NCI-H187 (cell line): ENCODE data around the gene KCNJ5.

Source experiments
- DNase-seq, 2 experiments: peaks; one replicate each; lab custom pipeline; 2025; lab: John Stamatoyannopoulos, UW

KCNJ5 gene

DNA sequence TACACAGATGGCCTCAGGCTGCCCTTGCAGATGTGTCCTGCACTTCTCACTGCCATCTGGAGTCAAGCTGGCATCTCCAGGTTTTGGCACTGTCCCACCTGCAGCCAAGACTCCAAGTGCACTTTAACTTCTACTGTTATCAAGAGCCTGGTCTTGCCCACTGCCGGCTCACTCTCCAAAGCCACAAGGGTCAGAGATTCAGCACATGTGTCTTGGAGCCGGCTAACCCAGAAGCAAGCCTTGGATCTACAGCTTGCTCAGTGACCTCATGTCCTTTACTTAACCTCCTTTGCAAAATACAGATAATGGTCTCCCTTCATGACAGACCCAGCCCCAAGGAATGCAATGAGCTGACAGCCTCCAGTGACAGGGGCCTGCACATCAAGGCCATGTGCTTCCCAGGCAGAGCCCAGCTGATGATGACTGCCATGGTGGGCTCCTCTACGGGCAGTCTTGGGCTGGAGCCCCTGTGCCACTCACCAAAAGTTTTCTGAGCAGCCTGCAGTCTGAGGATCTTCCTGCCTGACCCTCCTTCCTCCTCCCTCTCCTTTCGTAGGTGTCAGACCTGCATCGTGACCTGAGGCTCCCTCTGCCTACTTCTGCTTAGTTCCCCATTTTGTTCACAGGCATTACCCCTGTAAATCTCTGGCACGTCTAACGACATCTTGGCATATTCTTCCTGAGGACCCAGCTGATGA, 42.5 kb downstream of the KCNJ5 start:
- DNase-seq: no peak

DNA sequence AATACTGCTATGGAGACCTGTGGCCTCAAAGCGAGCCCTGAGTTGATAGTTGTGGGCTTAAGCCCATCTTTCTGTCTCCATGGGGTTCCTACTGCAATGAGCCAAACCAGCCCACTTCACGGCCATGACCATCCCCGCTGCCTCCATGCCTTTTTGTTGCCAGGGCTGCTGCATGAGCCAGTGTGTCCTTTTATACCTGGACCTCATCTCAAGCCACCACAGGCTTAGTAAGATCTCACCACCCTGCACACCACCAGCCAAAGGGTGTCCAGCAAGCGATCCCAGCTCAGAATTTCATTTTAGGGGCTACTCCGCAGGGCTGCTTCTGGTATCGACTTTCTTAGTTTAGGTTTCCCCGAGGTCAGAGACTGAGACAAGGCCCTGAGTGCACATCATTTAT, 43.2 kb downstream of the KCNJ5 start:
- no peak for DNase-seq

DNA sequence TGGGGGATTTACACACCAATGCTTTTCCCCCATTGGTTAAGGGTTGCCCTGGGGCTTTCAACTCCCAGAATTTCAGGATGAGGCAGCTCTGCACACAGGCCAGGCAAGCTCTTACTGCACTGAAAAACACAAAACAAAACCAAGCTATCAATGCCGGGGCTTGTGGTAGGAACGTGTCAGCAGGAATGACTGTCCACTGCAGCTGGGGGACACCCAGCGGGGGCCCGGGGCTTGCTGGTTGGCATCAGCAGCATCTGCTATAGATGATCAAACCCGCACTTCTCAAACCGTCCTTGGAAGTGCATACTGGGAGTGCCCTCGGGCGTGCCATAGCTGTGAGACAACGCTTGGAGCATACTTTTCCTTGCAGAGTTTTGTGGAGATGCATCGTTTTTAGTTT, 43.8 kb downstream of the KCNJ5 start:
- DNase-seq: no peak

DNA sequence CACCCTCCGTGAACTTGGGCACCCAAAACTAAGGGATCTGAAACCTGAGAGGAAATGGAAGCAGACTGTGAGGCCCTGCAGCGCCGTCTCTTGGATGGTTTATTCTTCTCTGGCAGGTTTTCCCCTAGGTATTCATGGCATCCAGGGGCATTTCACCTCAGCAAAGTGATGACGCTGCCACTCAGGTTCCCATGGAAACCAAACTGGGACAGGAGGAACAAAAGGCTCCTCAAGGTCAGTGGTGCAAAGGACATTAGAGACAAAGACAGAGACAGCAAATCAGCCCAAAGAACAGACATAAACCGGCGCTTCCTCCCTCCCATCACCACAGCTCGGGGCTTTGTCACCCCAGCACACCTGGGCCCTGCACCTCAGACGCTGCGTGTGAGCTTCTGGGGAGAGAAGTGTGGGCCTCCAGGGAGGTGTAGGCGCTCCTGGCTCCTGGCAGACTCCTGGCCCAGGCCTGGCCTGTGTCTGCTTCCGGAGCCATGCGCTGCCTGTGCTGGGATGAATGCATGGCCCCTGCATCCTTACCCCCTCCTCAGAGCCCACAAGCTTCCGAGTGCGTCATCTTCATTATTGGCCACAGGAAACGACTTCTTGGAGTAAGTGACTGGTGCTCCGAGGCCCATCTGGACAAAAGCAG, 45.6 kb downstream of the KCNJ5 start:
- DNase-seq: no peak

DNA sequence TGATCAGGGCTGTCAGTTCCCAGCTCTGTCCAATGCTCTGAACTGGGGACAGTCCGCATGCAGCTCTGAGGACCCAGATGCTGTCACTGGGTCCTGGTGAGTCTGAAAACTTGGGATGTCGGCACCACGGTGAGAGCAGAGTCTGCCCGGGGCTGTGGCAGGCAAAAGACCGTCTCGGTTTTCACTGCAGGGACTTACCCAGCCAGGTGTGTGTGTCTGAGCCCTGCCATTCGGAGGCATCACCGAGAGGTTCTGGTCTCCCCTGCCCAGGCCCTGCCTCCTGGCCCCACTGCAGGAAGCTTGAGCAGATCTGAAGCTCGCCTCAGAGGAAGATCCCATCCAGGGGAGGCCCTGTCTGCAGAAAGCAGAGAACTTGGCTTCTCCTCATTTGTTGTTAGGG, 46.3 kb downstream of the KCNJ5 start:
- DNase-seq: no peak

DNA sequence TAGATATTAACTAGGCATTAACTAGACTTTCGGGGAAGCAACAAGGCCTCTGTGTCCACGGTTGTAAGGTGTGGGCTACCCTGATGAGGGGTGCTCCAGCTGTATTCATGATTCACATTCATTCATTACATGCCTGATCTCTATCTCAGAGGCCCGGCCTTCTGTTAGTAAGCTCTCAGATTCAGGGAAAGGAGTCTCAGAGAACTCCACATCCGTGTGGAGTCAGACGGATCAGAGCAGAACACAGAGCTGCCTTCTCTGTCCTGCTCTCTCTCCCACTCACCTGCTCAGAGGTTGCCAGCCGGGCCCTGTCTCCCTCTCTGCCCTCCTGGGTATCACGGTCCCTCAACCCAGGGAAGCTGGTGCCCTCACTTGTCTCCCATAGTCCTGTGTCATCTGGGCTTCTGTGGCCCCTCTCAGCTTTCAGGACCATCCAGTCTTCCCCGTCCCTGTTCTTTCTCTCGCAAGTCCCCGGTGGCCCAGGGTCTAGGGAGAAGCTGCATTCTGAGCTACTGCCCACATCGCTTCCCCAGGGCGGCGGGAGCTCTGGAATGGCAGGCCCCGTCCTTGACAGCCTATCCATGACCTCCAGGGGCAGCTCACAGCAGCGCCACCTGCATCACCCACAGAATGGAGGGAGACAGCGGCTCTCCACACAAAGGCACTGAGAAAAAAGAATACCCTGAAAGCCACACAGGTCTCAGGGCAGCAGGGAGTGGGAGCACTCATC, 47.2 kb downstream of the KCNJ5 start:
- DNase-seq: no peak

DNA sequence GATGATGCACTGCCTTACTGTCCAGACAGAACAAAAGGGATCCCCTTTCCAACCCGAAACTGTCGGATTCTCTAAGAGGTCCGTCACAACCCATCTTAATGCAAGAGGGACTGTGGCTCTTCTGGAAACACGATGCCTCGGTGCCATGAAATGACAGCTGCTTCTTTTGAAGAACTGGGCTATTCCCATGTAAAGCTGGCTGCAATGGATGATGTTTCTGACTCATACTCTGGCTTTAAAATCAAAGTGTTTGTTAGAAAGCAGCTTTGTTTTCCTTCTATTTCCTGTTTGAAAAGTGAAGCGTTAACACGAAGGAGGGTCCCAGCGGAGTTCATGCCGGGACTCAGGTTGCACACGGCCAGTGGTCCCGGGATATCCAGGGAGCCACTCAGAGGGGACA, 48.4 kb downstream of the KCNJ5 start:
- no peak for DNase-seq

DNA sequence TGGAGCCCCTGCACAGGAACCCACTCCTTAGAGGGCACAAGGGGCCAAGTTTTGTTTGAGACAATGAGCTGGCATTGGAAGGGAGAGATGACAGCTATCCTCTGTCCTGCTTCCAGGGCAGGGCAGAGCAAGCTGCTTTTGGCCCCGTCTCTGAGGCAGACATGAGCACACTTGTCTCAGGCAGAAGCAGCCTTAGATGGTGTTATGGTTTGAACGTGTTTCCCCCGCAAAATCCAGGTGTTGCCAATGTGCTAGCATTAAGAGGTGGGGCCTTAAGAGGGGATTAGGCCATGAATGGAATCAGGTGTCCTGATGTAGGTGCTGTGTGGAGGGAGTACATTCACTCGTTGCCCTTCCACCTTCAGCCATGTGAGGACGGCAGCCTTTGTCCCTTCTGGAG, 49.0 kb downstream of the KCNJ5 start:
- no peak for DNase-seq

DNA sequence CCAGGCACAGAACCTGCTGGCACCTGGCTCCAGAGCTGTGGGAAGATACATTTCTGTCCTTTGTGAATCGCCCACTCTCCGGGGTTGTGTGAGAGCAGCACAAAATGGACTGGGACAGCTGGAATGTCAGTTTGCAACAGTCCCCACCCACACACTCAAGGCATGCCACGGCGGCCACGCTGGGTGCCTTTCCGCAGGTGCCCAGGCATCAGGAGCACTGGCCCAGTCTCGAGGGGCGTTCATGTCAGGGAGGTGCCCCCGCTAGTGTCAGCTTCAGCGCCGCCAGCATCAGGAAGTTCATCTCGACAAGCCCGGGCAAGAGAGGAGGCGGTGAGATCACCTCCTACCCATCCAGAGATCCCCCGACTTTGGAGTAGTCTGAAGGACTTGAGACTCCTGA, 49.4 kb downstream of the KCNJ5 start:
- no peak for DNase-seq

DNA sequence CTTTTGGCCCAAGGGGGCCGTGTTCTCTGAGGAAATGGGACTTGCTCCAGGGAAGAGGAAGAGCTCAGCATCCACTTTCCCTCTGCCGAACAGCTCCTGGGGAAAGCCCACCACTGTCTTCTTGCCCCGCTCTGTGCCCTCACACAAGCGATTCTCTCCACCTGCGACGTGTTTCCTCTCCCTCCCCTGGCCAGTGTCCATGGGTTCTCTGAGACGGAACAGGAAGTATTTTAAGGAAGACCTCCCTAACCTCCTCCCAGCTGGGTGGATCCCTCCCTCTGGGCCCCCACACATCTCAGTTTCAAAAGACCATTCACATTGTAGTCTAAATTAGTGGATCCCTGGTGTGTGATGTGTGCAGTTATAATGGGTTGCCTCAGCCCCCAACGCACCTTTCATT, 50.0 kb downstream of the KCNJ5 start:
- DNase-seq: no peak

DNA sequence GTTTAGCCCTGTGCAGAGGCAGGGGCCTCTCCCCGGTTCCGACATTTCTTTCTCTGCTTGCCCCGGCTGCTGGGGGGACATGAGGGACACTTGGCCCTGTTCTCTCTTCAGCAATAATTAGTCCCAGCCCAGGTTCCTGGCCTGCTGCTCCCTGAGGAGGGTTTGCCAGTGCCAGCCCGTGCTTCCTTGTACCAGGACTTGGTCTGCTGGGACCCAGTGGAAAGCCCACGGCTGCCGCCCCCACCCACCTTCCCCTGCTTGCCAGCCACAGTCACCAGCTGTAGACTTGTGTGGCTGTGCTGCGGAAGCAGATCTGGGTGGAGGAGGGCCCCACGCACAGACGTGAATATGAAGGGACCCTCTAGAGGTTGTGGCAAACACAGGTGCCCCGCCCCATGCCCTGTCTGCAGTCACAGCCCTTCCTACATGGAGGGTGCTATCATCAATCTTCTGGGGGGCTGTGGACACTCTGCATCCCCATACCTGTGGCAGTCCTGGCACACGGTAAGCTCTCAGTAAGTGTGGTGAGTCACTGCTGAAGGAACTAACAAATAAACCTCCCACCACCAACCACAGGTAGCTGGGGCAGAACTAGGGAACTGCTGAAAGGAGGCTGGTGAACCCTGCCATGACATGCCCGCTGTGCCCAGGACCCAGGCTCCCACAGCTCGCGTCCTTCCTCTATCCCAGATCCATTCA, 50.6 kb downstream of the KCNJ5 start:
- no peak for DNase-seq

DNA sequence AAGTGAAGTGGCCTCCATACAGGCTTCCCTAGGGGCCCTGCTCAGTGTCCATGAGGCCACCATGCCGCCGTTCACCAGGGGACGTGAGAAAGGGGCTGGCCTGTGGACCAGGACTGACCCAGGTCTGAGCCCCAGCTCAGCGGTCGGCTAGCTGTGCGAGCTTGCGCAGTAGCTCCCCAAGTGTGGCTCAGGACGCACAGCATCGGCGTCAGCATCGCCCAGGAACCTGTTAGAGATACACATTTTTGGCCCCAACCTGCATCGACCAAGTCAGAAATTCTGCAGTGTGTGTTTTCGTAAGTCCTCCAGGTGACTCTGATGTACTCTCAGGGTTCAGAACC, 51.1 kb downstream of the KCNJ5 start:
- DNase-seq: no peak

DNA sequence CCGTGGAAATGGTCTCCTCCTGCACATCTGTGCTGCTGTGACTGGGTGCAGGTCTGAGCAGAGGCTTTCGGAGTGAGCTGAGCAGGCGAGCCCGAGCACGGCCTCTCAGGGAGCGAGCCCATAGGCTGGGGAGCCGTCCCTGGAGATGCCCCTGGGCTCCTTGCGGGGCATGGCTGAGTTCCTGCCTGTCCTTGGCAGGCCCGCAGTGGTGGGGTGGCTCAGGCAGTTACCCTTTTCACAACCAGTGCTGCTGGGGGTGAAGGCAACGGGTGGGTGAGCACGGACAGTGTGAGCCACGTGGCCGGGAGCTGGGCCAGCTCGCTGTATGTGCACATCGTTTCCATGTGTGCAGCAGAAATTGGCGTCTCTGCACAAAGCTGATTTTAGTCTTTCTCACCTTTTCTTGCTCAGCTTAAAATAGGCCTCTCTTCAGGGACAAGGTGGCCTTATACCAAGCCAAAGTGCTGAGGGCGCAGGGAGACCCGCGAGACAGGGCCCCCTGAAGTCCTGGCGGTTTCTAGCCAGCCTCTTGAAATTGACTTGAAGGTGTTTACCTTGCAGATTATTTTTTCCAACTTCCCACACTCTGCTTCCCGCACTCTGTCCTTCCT, 51.8 kb downstream of the KCNJ5 start, which contains the start of gene TP53AIP1:
TSS of gene TP53AIP1 (minus strand) at position 55 of the 611 bp plus-strand sequence. CDS start 5,053 bp downstream, outside the sequence.
- no peak for DNase-seq

DNA sequence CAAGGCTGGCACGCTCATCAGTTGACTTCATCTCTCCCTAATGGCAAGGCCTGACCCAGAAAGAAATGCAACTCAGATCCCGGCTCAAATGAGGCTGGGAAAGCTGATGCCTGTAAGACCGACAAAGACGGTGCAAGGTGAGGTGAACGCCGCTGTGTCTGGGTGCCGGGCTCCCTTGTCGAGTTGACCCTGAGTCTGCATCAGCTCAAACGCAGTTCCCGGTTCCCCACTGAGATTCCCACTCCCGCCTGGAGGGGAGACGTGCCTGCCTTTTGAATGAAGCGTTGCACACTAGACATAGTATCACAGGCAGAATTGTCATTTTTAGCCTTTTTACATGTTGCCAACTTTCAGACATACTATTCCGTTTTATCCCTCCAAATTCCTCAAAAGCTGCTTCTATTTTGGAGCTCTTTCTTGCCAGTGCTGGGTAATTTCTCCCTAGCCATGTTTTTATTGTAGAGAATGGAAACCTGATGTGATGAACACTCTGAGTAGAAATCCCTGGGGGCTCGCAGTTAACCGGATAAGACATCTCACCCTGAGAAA, 52.3 kb downstream of the KCNJ5 start:
- DNase-seq: no peak

DNA sequence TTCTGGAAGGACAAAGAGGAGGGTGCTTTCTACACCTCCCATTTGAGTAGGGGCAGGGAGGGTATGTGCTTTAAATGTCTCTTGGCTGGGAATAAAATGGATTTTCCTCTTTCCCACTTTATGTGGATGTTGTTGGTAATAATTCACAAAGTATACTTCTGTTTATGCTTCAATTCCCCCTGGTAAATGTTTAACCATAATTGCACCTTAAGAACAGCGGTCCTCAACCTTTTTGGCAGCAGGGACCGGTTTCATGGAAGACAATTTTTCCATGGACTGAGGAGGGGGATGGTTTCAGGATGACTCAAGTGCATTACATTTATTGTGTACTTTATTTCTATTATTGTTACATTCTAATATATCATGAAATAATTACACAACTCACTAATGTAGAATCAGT, 55.5 kb downstream of the KCNJ5 start:
- no peak for DNase-seq

DNA sequence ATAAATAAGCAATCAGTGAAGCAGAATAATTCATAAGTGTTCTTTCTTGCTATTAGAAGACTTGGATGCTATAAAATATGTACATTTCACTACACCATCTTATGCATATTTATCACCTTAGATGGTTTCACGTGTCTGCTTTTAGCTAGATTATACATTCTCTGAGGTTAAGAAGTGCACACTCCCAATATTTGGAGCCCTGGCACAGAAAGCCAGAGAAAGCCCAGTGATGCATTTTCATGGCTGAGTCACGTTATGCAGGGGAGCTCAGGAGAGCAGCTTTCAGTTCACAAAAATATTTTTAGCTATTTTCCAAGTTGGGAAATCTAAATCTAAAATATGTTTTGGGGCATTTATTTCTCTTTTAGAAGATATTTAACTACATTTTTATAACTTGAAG, 56.6 kb downstream of the KCNJ5 start:
- no peak for DNase-seq

DNA sequence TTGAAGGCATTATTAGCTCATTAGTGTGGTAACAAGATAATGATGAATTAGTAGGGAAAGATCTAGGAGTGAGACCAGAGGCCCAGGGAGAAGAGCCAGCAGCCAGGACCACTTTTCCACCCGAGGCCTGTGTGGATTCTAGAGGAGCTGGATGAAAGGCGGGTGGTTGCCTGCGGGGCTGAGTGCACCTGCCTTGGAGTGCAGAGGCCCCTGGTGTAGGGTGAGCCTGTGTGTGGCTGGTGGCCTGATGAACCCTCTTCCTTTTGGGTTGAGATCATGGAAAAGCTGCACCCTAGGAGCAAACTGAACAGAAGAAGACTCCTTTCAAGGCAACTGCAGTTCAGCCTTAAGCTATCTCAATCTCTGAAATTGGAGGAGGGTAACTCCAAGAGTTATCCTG, 57.4 kb downstream of the KCNJ5 start:
- DNase-seq: no peak

DNA sequence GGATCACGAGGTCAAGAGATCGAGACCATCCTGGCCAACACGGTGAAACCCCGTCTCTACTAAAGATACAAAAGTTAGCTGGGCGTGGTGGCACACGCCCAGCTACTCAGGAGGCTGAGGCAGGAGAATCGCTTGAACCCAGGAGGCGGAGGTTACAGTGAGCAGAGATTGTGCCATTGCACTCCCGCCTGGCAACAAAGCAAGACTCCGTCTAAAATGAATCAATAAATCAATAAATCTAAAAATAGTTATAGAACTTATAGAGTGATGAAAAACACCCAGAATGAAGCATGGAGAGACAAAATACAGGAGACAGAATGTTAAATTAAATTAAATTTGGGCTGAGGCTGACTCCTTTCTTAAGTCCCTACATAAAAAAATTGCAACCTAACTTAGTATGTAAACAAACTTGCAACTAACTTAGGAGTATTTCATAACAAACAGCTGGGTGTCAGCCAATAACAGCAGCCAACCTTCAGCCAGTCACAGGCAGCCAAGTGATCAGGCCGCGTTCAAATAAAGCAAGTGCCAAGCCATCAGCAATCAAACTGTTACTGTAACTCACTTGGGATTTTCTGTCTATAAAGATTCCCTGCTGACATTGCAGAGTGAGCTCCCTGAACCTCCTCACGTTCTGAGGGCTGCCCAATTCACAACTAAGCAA, 58.8 kb downstream of the KCNJ5 start:
- DNase-seq: no peak

DNA sequence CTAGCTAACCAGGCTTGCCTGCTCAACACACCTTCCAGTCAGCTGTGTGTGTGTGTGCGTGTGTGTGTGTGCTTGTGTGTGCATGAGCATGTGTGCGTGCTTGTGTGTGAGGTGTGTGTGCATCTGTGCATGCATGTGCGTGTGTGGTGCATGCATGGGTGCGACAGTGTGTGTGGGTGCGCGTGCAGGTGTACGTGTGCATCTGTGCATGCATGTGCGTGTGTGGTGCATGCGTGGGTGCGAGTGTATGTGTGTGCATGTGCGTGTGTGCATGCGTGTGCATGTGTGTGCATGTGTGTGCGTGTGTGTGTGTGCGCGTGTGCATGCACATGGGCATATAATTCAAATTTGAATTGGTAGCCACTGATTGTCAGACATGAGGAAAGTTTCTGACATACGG, 62.0 kb downstream of the KCNJ5 start:
- DNase-seq: no peak

DNA sequence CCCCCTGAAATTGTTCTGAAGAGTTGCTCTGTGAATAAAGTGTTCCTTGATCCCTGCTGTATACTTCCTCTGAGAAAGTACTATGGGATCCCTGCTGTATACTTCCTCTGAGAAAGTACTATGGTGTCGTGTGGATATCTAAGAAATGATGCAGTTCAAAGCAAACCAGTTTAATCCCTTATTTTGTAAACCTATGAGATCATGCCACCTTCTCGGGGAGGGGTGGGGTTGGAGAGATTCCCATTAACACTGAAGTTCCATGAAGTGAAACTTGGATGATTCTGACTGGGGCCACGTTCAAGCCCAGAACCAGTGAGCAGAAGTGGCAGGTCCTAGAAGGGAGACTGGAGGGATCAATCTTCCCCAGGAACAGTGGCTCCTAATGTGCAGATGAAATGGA, 64.5 kb downstream of the KCNJ5 start:
- no peak for DNase-seq

DNA sequence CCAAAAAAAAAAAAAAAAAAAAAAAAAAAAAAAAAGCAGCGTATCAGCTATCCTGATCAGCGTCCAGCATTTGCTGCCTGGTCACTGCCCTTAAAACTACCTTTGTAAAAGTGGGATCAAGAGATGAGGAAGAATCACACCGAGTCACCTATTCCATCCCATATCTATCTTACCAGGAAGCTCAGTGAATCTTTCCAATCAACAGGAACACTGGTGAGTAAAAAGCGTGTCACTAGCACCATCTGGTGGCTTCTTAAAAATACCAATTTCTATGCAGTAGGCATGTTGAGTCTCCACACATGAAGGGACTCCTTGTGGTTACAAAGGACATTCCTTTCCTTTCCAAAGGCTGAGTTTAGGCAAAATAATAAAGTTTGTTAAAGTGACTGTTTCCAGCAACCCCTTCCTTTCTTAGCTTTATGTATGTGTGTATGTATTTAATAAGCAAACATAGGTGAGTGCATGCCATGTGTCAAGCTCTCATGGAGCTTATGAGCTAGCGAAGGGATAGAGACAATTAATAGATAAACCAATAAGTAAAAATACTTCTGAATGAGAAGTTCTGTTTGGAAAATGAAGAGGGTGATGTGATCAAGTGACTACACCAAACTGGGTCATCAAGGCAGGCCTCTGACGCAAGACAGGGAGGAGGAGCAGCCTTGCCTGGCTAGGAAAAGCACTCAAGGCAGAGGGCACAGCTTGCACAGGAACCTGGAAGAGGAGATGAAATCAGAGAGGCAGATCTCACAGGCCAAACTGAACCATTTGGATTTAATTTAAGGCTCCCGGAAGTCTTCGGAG, 65.4 kb downstream of the KCNJ5 start:
- DNase-seq: peak; percentile 5 to 38
